ENCODE data around the gene BUD13. TPM values are rescaled to one million over a fixed set of nuclear protein-coding genes. Genes with fewer than 3 reads are reported as not detected.

Gene BUD13
- total RNA-seq, 1 donor: 14.5 TPM

DNA sequence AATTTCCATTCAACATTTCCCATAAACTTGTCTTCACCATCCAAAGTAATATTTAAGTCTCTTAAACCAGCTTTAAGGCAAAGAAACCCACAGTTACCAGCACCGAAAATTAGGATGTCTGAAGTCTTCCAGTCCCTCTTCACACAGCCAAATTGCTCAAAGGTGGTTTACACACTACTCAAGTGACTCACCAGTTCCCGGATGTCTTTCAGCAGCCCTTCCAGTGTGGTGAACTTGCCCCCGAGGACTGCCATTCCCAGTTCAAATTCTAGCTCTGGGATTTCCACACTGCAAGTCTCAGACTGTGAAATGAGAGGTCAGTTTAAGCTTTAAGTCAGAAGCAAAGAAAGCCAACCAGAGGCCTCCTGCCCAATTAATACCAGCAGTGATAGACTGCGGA lies 9.9 kb upstream of the BUD13 start:
- H3K36me3 ChIP-seq (ENCODE audit: insufficient read depth, low read length): peaks cover 88% of the 10 kb centered on the region
- peaks cover 7% of the 10 kb centered on the region for H4K20me1 ChIP-seq (ENCODE audit: insufficient read depth, low read length)
- no peak overlapping the region for H2AFZ ChIP-seq (ENCODE audit: low read length)
- H3K4me2 ChIP-seq (ENCODE audit: insufficient read depth, low read length): peak overlapping the region; percentile 21
- H3K27ac ChIP-seq (ENCODE audit: low read depth, low read length): peak overlapping the region; percentile 68
- no peaks in the 10 kb centered on the region for H3K27me3 ChIP-seq (ENCODE audit: insufficient read depth, low read length)
- H3K4me1 ChIP-seq (ENCODE audit: insufficient read depth, low read length): peaks cover 23% of the 10 kb centered on the region
- TF ChIP-seq, protein P1, sequence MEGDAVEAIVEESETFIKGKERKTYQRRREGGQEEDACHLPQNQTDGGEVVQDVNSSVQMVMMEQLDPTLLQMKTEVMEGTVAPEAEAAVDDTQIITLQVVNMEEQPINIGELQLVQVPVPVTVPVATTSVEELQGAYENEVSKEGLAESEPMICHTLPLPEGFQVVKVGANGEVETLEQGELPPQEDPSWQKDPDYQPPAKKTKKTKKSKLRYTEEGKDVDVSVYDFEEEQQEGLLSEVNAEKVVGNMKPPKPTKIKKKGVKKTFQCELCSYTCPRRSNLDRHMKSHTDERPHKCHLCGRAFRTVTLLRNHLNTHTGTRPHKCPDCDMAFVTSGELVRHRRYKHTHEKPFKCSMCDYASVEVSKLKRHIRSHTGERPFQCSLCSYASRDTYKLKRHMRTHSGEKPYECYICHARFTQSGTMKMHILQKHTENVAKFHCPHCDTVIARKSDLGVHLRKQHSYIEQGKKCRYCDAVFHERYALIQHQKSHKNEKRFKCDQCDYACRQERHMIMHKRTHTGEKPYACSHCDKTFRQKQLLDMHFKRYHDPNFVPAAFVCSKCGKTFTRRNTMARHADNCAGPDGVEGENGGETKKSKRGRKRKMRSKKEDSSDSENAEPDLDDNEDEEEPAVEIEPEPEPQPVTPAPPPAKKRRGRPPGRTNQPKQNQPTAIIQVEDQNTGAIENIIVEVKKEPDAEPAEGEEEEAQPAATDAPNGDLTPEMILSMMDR (IDR thresholded peaks at IDR 0.05; ENCODE audit: extremely low read depth, low read depth, low read length): no peak
- H3K9me3 ChIP-seq (ENCODE audit: low read depth, low read length): no peaks in the 10 kb centered on the region
- peaks cover 47% of the 10 kb centered on the region for H3K79me2 ChIP-seq (ENCODE audit: insufficient read depth, low read length)
- peak; percentile 89 for DNase-seq (ENCODE audit: insufficient read length, low spot score, missing footprints)
- no peak overlapping the region for H3K4me3 ChIP-seq (ENCODE audit: insufficient read depth, low read length)

DNA sequence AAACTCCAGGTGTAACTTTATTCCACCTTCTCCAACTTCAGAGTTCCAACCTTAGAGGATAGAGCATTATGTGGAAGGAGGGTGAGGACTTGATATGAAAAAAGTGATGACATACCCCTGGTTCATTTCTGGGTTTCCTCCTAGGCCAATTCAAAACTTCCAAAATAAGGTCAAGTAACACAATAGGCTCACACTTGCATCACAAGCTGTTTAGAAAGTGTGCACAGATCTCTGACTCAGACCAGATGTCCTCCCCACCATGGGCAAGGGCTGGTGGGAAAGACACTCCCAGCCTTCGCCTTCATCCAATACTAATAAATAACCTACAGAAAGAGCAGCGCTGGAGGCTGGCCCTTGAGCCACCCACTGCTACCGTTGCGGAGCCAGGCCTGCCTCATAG lies 5.8 kb upstream of the BUD13 start:
- no peak for DNase-seq (ENCODE audit: insufficient read length, low spot score, missing footprints)
- Histone ChIP-seq H3K4me3 (ENCODE audit: insufficient read depth, low read length) (no peak overlapping the region), H3K27ac (ENCODE audit: low read depth, low read length) (no peak overlapping the region), H3K79me2 (ENCODE audit: insufficient read depth, low read length) (peaks cover 13% of the 10 kb centered on the region), H3K36me3 (ENCODE audit: insufficient read depth, low read length) (peaks cover 74% of the 10 kb centered on the region), H2AFZ (ENCODE audit: low read length) (no peak overlapping the region), H3K27me3 (ENCODE audit: insufficient read depth, low read length) (no peaks in the 10 kb centered on the region), H3K4me1 (ENCODE audit: insufficient read depth, low read length) (peaks cover 16% of the 10 kb centered on the region), H3K4me2 (ENCODE audit: insufficient read depth, low read length) (no peak overlapping the region), H3K9me3 (ENCODE audit: low read depth, low read length) (no peaks in the 10 kb centered on the region), H4K20me1 (ENCODE audit: insufficient read depth, low read length) (peaks cover 7% of the 10 kb centered on the region)
- TF ChIP-seq, protein P1 (IDR thresholded peaks at IDR 0.05; ENCODE audit: extremely low read depth, low read depth, low read length): no peak

DNA sequence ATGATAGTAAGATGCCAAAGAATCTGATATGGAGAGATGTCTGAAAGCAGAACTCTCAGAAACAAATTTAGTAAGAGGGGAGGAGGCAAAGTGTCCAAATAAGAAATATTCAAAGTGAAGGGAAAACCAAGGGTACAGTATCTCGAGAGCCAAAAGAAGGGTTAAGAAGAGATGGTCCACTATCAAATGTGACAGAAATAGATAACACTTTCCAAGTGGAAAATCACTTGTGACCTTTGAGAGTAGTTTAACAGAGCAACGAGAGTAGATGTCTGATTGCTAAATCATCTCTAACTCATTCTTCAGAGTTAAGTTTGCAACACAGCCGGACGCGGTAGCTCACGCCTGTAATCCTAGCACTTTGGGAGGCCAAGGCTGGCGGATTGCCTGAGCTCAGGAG lies 4.3 kb upstream of the BUD13 start:
- Histone ChIP-seq H3K79me2 (ENCODE audit: insufficient read depth, low read length) (peaks cover 13% of the 10 kb centered on the region), H4K20me1 (ENCODE audit: insufficient read depth, low read length) (peaks cover 7% of the 10 kb centered on the region), H3K27me3 (ENCODE audit: insufficient read depth, low read length) (no peaks in the 10 kb centered on the region), H3K36me3 (ENCODE audit: insufficient read depth, low read length) (peaks cover 59% of the 10 kb centered on the region), H3K4me3 (ENCODE audit: insufficient read depth, low read length) (no peak overlapping the region), H2AFZ (ENCODE audit: low read length) (no peak overlapping the region), H3K4me1 (ENCODE audit: insufficient read depth, low read length) (peaks cover 11% of the 10 kb centered on the region), H3K9me3 (ENCODE audit: low read depth, low read length) (no peaks in the 10 kb centered on the region), H3K27ac (ENCODE audit: low read depth, low read length) (no peak overlapping the region), H3K4me2 (ENCODE audit: insufficient read depth, low read length) (no peak overlapping the region)
- TF ChIP-seq, protein P1 (IDR thresholded peaks at IDR 0.05; ENCODE audit: extremely low read depth, low read depth, low read length): no peak
- no peak for DNase-seq (ENCODE audit: insufficient read length, low spot score, missing footprints)

DNA sequence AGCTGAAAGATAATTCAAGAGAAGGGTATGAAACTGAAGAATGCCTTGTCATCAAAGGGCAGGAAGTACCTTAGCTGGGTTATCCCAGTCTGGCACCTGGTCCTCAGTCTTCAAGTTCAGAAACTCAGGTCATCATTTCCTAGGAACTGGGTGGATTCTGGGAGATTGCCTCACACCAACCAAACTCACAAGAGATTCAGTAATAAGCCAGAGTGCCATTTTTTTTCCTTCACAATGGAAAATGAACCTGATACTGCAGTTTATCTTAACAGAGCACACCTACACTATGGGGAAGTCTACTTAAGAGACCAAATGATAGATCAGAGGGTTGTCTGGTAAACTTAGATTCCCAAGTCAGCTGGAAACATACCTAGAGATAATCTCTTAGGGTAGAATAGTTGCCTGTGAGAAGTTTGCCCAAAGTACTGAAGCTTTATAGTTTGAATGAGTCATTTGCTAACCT lies 3.8 kb upstream of the BUD13 start:
- no peak overlapping the region for H3K4me3 ChIP-seq (ENCODE audit: insufficient read depth, low read length)
- peaks cover 16% of the 10 kb centered on the region for H3K4me1 ChIP-seq (ENCODE audit: insufficient read depth, low read length)
- no peak overlapping the region for H2AFZ ChIP-seq (ENCODE audit: low read length)
- no peak for DNase-seq (ENCODE audit: insufficient read length, low spot score, missing footprints)
- TF ChIP-seq, protein P1 (IDR thresholded peaks at IDR 0.05; ENCODE audit: extremely low read depth, low read depth, low read length): no peak
- H3K9me3 ChIP-seq (ENCODE audit: low read depth, low read length): no peaks in the 10 kb centered on the region
- peaks cover 54% of the 10 kb centered on the region for H3K36me3 ChIP-seq (ENCODE audit: insufficient read depth, low read length)
- peaks cover 7% of the 10 kb centered on the region for H4K20me1 ChIP-seq (ENCODE audit: insufficient read depth, low read length)
- no peaks in the 10 kb centered on the region for H3K27me3 ChIP-seq (ENCODE audit: insufficient read depth, low read length)
- no peak overlapping the region for H3K27ac ChIP-seq (ENCODE audit: low read depth, low read length)
- peaks cover 15% of the 10 kb centered on the region for H3K79me2 ChIP-seq (ENCODE audit: insufficient read depth, low read length)
- no peak overlapping the region for H3K4me2 ChIP-seq (ENCODE audit: insufficient read depth, low read length)

Data from osteoblast (primary cell).